HEK293T (cell line): ENCODE results near the gene SLC17A2.

ENCODE experiments used
- ARNT ChIP-seq: fragments of 450-650 bp; IDR thresholded peaks from 2 replicates; pipeline ENCODE4 v1.6.1; 2017; ENCODE audit warnings: mild to moderate bottlenecking
- ELF4 ChIP-seq: fragments of 450-650 bp; IDR thresholded peaks from 2 replicates; pipeline ENCODE4 v1.6.1; 2017; ENCODE audit warnings: antibody characterized with exemption
- FOXM1 ChIP-seq: fragments of 450-650 bp; IDR thresholded peaks from 2 replicates; pipeline ENCODE4 v1.6.1; 2017; ENCODE audit warnings: mild to moderate bottlenecking, borderline replicate concordance
- LEF1 ChIP-seq: fragments of 450-650 bp; IDR thresholded peaks from 2 replicates; pipeline ENCODE4 v1.6.1; 2017; ENCODE audit warnings: mild to moderate bottlenecking, borderline replicate concordance
- PKNOX1 ChIP-seq: fragments of 450-650 bp; IDR thresholded peaks from 2 replicates; pipeline ENCODE4 v1.6.1; 2016
- SP1 ChIP-seq: fragments of 450-650 bp; IDR thresholded peaks from 2 replicates; pipeline ENCODE4 v1.6.1; 2017
- SUZ12 ChIP-seq: fragments of 450-650 bp; IDR thresholded peaks from 2 replicates; pipeline ENCODE4 v1.6.1; 2016; ENCODE audit warnings: mild to moderate bottlenecking

- no peak for TF ChIP-seq SUZ12
- TF ChIP-seq ELF4, result no peak
- no peak for TF ChIP-seq LEF1
- TF ChIP-seq PKNOX1, result no peak
- no peak for TF ChIP-seq FOXM1
- no peak for TF ChIP-seq ARNT
- TF ChIP-seq SP1, result no peak
Measured at GRCh38 chr6:25928562-25929324, 1.7 kb downstream of the SLC17A2 start.
